OCI-LY3 (cell line): ENCODE data around the gene MMP28.

ENCODE experiments used
- EZH2phosphoT487 ChIP-seq: fragments of 200-600 bp; shearing (Covaris generic); IDR thresholded peaks from 2 replicates; pipeline ENCODE4 v1.6.1; 2018; ENCODE audit warnings: antibody characterized with exemption, mixed run types, low read depth
- TF ChIP-seq, protein P1 (sequence below): fragments of 200-600, 300-600 bp; sonication (generic); IDR thresholded peaks from 2 replicates; pipeline ENCODE4 v1.5.1; 2014; ENCODE audit warnings: antibody characterized with exemption, low read length, low read depth

DNA sequence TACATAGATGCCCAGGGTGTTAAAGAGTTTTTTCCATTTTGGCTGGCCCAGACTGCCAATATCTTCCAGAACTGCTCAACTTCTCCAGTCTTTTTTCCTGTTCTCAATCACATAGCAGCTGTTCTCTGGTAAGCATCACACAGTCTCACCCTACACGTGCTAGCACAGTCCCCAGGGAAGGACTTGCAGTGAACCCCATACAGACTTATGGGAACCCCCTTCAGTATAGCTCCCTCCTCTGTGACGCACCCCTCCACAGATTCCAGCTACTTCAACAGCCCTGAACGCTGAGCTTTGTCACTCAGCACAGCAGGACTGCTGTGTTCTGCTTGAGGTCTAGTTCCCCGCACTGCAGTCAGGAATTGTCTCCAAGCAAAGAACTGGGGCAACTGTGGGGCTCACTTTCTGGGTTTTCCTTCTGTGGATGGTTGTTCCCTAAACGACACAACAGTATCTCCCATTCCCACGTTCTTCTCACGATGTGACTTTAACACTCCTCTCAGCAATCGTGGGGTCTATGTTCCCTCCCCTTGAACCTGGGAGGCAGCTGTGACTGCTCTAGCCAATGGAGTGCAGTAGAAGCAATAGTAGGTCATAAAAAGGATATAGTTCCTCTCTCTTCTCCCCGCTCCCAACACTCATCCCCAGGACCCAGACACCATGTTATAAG, 3.6 kb downstream of the MMP28 start:
- TF ChIP-seq, protein P1, sequence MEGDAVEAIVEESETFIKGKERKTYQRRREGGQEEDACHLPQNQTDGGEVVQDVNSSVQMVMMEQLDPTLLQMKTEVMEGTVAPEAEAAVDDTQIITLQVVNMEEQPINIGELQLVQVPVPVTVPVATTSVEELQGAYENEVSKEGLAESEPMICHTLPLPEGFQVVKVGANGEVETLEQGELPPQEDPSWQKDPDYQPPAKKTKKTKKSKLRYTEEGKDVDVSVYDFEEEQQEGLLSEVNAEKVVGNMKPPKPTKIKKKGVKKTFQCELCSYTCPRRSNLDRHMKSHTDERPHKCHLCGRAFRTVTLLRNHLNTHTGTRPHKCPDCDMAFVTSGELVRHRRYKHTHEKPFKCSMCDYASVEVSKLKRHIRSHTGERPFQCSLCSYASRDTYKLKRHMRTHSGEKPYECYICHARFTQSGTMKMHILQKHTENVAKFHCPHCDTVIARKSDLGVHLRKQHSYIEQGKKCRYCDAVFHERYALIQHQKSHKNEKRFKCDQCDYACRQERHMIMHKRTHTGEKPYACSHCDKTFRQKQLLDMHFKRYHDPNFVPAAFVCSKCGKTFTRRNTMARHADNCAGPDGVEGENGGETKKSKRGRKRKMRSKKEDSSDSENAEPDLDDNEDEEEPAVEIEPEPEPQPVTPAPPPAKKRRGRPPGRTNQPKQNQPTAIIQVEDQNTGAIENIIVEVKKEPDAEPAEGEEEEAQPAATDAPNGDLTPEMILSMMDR: no peak
- TF ChIP-seq EZH2phosphoT487: no peak
